NCI-H1105 treated with DMSO at 0.1 percent for 48 hours (cell line): ENCODE data around the gene SMARCA4.

ENCODE experiments used
- DNase-seq: peaks from one replicate; lab custom pipeline; 2025; lab: John Stamatoyannopoulos, UW

SMARCA4 gene

DNA sequence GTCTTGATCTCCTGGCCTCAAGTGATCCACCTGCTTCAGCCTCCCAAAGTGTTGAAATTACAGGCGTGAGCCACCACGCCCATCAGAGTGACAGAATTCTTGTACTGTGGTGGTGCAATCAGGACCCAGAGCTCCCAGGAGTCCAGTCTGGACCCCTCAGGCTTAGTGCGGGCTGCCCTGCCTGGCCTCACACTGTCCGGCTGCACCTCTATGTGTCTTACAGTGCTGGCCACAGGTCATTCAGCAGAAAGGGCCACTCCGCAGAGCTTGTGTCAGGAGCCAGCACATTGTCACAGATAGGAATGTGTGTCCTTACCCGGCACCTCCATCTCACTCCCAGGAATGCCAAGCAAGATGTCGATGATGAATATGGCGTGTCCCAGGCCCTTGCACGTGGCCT is 49.2 kb downstream of the SMARCA4 start:
- DNase-seq: no peak

GRCh38 chr19:11012507-11012906 is 51.7 kb downstream of the SMARCA4 start:
- no peak for DNase-seq

GRCh38 chr19:11013771-11014170 is 52.9 kb downstream of the SMARCA4 start:
- no peak for DNase-seq

DNA sequence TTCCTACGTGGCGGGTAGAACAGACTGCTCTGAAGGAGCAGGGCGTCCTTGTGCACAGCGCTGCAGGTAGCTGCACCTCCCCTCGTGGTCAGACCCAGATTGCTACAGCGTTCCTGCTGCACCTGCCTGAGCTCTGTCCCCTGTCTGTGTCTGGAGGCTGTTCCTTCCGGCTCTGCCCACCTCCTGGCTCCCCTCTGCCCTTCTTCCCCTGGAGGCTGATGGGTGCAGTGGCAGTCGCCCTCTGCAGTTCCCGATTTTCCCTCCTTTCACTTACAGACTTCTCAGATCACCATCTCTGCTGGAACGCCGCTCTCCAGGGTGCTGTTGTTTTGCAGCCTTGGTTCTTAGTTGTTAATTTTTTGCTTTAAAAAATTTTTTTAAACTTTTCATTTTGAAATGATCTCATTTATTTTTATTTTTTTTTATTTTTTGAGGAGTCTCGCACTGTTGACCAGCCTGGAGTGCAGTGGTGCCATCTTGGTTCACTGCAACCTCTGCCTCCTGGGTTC is 53.6 kb downstream of the SMARCA4 start:
- no peak for DNase-seq

- no peak for DNase-seq
These were observed 55.8 kb downstream of the SMARCA4 start for GRCh38 chr19:11016631-11017030.

- no peak for DNase-seq
These were observed 56.6 kb downstream of the SMARCA4 start for GRCh38 chr19:11017275-11018035.

GRCh38 chr19:11018179-11018578 is 57.3 kb downstream of the SMARCA4 start:
- DNase-seq: no peak

DNA sequence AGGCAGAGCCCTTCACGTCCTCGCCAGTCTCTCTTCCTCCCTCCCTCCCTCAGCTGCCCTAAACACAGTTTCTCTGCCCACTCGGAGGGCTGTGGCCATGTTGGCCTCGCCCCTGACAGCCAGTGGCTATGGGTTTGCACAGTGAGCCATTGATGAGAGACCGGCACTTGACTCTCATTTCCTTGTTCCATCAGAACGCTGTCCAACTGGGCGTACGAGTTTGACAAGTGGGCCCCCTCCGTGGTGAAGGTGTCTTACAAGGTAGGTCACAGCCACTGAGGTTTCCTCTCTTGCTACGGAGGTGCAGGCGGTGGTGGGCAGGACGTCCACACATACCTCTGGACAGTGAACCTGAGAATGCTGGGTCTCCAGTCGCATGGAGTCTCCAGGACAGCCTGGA is 57.9 kb downstream of the SMARCA4 start:
- DNase-seq: no peak

DNA sequence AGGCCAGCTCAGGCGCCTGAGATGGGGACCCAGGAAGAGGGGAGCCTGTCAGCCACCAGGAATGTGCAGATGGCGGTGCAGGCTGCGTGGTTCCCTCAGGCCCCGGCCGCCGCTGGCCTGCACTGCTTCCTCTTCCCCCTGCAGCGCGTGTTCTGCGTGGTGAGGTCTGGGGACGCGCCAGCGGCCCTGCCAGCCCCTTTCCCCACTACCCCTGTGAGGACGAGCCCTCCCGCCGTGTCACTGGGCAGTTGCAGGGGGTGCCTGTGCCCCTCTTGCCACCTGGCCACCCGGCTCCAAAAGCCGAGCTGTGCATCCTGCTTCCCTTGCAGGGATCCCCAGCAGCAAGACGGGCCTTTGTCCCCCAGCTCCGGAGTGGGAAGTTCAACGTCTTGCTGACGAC is 58.4 kb downstream of the SMARCA4 start:
- DNase-seq: no peak

GRCh38 chr19:11019824-11020223 is 59.0 kb downstream of the SMARCA4 start:
- DNase-seq: no peak

- DNase-seq: no peak
These were observed 59.6 kb downstream of the SMARCA4 start for GRCh38 chr19:11020423-11020822.

DNA sequence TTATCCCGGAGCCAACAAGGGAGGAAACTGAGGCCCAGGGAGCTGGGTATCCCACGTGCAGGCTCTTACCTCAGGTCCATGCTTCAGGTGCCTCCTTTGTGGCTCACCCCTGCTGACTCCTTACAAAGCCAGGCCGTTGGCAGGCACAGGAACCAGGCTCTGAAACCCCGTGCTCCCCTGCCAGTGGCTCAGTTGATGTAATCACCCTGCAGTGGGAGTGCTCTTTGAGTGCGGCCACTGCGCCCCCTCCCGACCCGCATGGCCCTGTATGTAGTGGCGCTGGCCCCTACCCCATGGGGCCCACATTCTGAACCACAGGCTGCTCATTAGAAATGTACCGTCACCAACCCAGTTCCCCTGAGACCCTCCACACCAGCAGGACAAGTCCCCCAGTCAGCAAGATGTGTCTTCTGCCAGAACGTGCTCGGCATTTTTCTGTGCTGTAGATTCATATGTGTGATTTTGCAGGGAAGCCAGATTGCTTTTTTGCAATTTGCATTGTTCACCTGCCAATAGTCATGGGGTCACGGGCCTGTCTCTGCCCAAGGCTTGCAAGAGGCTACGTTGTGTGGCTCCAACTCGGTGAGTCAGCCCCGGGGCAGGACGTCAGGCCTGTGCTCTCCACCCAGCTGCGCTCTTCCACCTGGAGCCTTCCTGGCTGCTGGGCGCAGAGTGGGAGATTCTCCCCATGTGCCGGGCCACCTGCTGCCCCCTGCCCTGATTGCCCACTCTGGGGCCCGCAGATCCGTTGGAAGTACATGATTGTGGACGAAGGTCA is 60.3 kb downstream of the SMARCA4 start:
- no peak for DNase-seq

GRCh38 chr19:11021760-11022144 is 60.9 kb downstream of the SMARCA4 start:
- DNase-seq: no peak

DNA sequence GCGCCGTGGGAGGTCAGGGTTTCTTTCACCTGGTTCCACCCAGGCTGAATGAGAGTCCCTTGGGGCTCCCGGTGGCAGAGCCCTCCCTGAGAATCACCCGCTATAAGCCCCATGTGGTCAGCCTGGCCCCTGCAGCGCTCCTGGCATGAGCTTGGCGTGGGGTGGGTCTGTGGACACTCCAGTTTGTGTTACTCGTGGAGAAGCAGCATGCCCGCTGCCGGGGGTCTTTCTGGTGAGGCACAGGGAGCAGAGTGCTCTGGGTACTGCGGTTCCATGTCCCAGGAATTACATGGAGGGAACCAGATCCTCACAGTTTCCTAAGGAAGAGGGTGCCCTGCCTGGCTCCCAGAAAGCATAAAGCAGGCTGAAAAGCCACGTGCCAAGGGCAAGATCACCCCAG is 62.2 kb downstream of the SMARCA4 start:
- no peak for DNase-seq

DNA sequence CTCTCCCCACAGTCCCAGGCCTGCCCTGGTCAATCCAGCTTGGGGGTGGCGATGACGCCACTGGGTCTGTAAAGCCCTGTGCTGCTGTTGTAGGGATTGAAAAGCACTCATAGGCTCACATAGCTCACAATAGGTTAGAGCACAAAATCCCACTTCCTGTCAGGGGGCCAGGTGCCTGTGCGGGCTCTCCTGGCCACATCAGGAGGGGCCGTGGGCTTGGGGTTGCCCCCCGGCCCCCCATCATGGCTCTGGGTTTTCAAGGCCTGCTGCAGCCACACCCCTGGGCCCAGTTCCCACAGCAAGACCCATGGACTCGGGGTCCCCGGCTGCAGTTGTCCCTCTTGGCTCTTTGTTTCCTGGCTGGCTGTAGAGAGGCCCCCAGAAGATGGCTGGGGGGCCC is 62.9 kb downstream of the SMARCA4 start:
- no peak for DNase-seq

DNA sequence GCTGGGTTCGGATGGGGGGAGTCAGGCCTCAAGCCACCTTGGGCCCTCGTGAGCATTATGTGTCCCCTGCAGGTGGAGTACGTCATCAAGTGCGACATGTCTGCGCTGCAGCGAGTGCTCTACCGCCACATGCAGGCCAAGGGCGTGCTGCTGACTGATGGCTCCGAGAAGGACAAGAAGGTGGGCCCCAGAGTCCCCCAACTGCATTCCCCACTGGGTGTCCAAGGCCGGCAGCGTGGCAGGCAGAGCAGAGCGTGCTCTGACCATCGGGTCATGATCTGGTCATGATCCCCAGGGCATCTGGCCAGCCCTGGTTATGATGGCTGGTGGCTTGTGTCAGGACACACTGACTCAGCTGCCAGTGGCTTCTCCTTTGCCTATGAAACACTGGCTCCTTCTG is 63.4 kb downstream of the SMARCA4 start:
- DNase-seq: no peak

GRCh38 chr19:11025006-11025405 is 64.2 kb downstream of the SMARCA4 start:
- no peak for DNase-seq

DNA sequence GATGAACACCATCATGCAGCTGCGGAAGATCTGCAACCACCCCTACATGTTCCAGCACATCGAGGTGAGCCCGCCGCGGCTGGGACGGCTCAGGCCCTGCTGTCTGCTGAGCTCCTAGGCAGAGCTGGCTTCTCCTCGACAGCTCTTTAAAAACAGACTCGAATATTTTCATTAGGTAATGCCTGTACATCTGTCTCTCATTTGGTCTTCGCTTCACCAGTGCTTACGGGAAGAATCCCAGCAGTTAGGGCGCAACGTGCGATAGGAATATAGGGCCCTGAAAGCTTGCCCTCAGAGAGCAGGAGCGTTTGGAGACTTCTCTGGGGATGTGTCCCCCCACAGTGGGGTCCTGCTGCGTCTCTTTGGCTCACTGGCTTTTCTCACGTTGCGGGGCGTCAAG is 64.6 kb downstream of the SMARCA4 start:
- no peak for DNase-seq

DNA sequence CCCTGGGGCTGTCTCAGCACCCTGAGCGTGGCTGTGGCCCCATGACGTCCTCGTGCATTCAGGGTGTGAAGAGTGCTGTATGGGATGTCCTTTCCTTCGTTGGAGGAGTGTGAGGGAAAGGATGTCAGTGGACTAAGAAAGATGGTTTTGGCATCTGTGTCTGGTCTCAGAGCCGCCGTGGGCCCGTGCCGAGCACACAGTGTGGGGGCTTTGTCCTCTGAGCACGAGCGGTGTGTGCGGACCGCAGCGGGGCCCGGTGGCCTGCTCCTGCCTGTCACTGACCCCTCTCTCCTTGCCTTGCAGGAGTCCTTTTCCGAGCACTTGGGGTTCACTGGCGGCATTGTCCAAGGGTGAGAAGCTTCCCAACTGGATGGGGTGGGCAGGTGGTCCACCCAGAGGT is 65.2 kb downstream of the SMARCA4 start:
- no peak for DNase-seq

DNA sequence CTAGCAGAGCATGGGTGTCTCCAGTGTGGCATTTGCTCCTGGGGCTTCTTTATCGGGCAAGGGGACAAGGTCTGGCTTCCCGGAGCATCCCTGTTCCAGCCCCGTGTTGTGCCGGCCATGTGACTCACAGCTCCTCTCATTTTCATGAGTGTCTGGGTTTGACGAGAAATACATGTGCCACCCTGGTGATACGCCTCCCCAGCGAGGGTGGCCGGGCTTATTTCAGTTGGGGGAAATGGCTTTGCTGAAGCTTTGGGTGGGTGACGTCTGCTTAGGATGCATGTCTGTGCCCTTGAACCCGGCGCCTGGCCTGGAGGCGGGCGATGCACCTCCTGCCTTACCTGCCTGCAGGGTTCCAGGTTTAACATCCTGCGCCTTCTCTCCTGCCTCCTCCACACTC is 66.6 kb downstream of the SMARCA4 start:
- DNase-seq: no peak

GRCh38 chr19:11028146-11028545 is 67.3 kb downstream of the SMARCA4 start:
- no peak for DNase-seq

- DNase-seq: no peak
These were observed 70.7 kb downstream of the SMARCA4 start for GRCh38 chr19:11031421-11032070.

- no peak for DNase-seq
These were observed 72.4 kb downstream of the SMARCA4 start for GRCh38 chr19:11033251-11033650.
